GM12801 (cell line): ENCODE measurements around the gene ZNF280C.

Experiments used
- CTCF ChIP-seq: IDR thresholded peaks from one replicate; pipeline ENCODE4 v1.5.1; 2011; ENCODE audit warnings: control low read depth; ENCODE audit not compliant: insufficient read length; ENCODE audit errors: extremely low read depth

Gene ZNF280C

DNA sequence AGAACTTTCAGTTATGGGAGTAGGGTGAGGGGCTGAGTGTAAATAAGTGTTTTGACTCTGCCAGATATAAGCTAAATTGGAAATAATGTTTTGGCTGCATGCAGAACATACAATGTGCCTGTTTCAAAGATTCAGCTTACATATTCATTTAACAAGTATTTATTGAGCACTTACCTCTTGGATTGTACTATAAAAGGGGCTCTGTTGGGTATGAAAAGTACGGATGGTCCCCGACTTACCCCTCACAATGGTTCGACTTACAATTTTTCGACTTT lies 102.3 kb downstream of the ZNF280C start:
- no peak for TF ChIP-seq CTCF

- no peak for TF ChIP-seq CTCF
Measured at GRCh38 chrX:130165703-130166502, 102.8 kb downstream of the ZNF280C start, which contains the start of gene AIFM1. AIFM1 (minus strand) TSS chrX:130165841; CDS start chrX:130165656, 185 bp downstream.

- TF ChIP-seq CTCF = no peak
Measured at GRCh38 chrX:130165181-130165702, 103.5 kb downstream of the ZNF280C start.

- no peak for TF ChIP-seq CTCF
Measured at GRCh38 chrX:130163398-130163797, 105.3 kb downstream of the ZNF280C start.

GRCh38 chrX:130162094-130162735 lies 106.5 kb downstream of the ZNF280C start:
- no peak for TF ChIP-seq CTCF

GRCh38 chrX:130159776-130160175 lies 108.9 kb downstream of the ZNF280C start:
- TF ChIP-seq CTCF = no peak

DNA sequence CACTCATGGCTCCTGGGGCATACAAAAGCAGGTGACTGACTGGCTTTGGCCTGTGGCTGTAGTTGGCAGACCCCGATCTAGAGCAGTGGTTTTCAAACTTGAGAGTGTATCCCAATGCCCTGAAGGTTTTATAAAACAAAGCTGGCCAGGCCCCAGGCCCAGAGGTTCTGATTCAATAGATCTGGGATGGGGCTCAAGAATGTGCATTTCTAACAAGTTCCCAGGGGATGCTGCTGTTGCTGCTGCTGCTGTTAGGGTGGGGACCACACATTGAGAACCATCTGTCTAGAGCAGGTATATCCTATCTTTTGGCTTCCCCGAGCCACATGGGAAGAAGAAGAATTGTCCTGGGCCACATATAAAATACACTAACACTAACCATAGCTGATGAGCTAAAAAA lies 110.4 kb downstream of the ZNF280C start:
- no peak for TF ChIP-seq CTCF
